Stimulated activated CD8-positive, alpha-beta memory T cell treated with anti-CD3 and anti-CD28 coated beads, Interleukin-7, amount 100 ng/mL, for 24 hours (primary cell): Measurements from ENCODE around the gene CACTIN.

ENCODE experiments used
- DNase-seq: peaks from one replicate; pipeline ENCODE4 v3.0.0-alpha.2; 2020; ENCODE audit warnings: low read depth

CACTIN gene

GRCh38 chr19:3609779-3610719, 16.5 kb downstream of the CACTIN start:
- no peak for DNase-seq

- no peak for DNase-seq
Observed at GRCh38 chr19:3608750-3609322, 17.8 kb downstream of the CACTIN start.

- no peak for DNase-seq
Observed at GRCh38 chr19:3608079-3608641, 18.4 kb downstream of the CACTIN start.

- no peak for DNase-seq
Observed at GRCh38 chr19:3607303-3608078, 19.1 kb downstream of the CACTIN start.

GRCh38 chr19:3606690-3607289, 19.8 kb downstream of the CACTIN start, which contains the start of gene TBXA2R:
TSS of gene TBXA2R (minus strand) at chr19:3606875. CDS start at chr19:3600634, 6,241 bp downstream.
- peak; percentile 55 for DNase-seq

- DNase-seq: no peak
Observed at GRCh38 chr19:3606174-3606689, 20.4 kb downstream of the CACTIN start.

- DNase-seq: no peak
Observed at GRCh38 chr19:3605770-3606169, 20.8 kb downstream of the CACTIN start.

- no peak for DNase-seq
Observed at GRCh38 chr19:3605361-3605760, 21.2 kb downstream of the CACTIN start.

- no peak for DNase-seq
Observed at GRCh38 chr19:3604987-3605343, 21.6 kb downstream of the CACTIN start.

- no peak for DNase-seq
Observed at GRCh38 chr19:3604227-3604986, 22.2 kb downstream of the CACTIN start.

- no peak for DNase-seq
Observed at GRCh38 chr19:3603121-3603811, 23.3 kb downstream of the CACTIN start.

GRCh38 chr19:3601021-3601420, 25.6 kb downstream of the CACTIN start:
- DNase-seq: no peak

GRCh38 chr19:3599776-3600187, 26.8 kb downstream of the CACTIN start:
- DNase-seq: no peak

GRCh38 chr19:3595521-3596061, 31.0 kb downstream of the CACTIN start:
- DNase-seq: no peak

GRCh38 chr19:3593156-3593555, 33.4 kb downstream of the CACTIN start:
- DNase-seq: no peak

GRCh38 chr19:3591876-3592613, 34.5 kb downstream of the CACTIN start:
- DNase-seq: no peak

GRCh38 chr19:3590991-3591659, 35.5 kb downstream of the CACTIN start:
- DNase-seq: no peak

- no peak for DNase-seq
Observed at GRCh38 chr19:3589949-3590348, 36.6 kb downstream of the CACTIN start.

GRCh38 chr19:3589439-3589838, 37.2 kb downstream of the CACTIN start:
- DNase-seq: no peak
